ENCODE data around the gene SLC11A2.

SLC11A2 gene

GRCh38 chr12:50952510-50952909 lies 73.7 kb downstream of the SLC11A2 start, which contains the start of gene HIGD1C:
TSS of gene HIGD1C (plus strand) at chr12:50952544. CDS start at chr12:50953999, 1,455 bp downstream.
- Histone ChIP-seq H3K9me3 (ENCODE audit: severe bottlenecking) (no peaks in the 10 kb centered on the region), H3K36me3 (ENCODE audit: low read depth) (no peaks in the 10 kb centered on the region), H3K4me3 (ENCODE audit: severe bottlenecking) (no peak within 1 kb of the TSS), H3K27me3 (ENCODE audit: insufficient read depth, poor library complexity, severe bottlenecking) (no peaks in the 10 kb centered on the region), H3K4me1 (ENCODE audit: insufficient read depth, poor library complexity, severe bottlenecking) (no peaks in the 10 kb centered on the region), H3K27ac (ENCODE audit: poor library complexity, severe bottlenecking) (no peak within 1 kb of the TSS)
- TF ChIP-seq CTCF (IDR thresholded peaks at IDR 0.05; ENCODE audit: poor library complexity, severe bottlenecking), result no peak
- ATAC-seq (ENCODE audit: low read depth), result no peak
- DNase-seq (ENCODE audit: low spot score), result no peak

DNA sequence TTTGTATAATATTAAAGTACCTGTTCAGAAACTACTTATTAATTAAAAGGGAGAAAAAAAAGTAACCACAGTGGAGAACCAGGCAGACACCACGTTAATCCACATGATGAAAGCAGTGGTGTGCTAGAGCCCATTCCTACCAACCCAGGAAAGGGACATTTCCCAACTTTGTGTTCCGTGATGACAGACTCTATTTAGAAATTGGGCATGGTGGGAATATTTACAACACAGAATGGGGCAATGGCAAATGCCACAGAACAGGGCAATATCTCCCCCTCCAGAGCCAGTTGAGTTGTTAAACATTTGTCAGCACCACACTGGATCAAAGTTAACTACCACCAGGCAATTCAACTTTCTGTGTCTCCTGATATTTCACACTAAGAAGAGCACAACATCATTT lies 75.1 kb downstream of the SLC11A2 start:
- Histone ChIP-seq H3K27ac (ENCODE audit: poor library complexity, severe bottlenecking) (no peak overlapping the region), H3K9me3 (ENCODE audit: severe bottlenecking) (no peaks in the 10 kb centered on the region), H3K36me3 (ENCODE audit: low read depth) (no peaks in the 10 kb centered on the region), H3K27me3 (ENCODE audit: insufficient read depth, poor library complexity, severe bottlenecking) (no peaks in the 10 kb centered on the region), H3K4me1 (ENCODE audit: insufficient read depth, poor library complexity, severe bottlenecking) (no peaks in the 10 kb centered on the region), H3K4me3 (ENCODE audit: severe bottlenecking) (no peak overlapping the region)
- TF ChIP-seq CTCF (IDR thresholded peaks at IDR 0.05; ENCODE audit: poor library complexity, severe bottlenecking), result no peak
- DNase-seq (ENCODE audit: low spot score) (no peak), ATAC-seq (ENCODE audit: low read depth) (no peak)

DNA sequence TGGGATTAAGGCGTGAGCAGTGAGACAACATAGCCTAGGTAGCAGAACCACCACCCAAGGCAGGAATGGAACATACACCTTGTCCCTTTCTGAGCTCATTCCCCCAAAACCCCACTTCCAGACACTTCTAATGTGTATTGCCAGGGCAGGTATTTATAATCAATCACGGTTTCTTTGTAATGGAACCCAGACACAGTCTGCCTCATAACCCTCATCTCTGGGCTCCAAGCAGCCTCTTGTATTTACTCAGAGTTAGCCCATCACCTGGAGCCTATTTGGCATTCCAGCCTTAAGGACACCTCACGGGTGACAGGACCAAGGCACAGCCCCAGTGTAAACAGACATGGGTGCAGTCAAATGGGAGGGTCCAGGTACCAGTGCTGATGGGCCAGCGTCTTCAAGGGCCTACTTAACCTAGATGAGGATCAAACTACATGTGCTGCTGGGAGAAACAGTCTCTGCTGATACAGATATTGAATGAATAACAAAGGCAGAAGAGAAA lies 76.3 kb downstream of the SLC11A2 start:
- Histone ChIP-seq H3K4me3 (ENCODE audit: severe bottlenecking) (no peak overlapping the region), H3K27me3 (ENCODE audit: insufficient read depth, poor library complexity, severe bottlenecking) (no peaks in the 10 kb centered on the region), H3K9me3 (ENCODE audit: severe bottlenecking) (no peaks in the 10 kb centered on the region), H3K36me3 (ENCODE audit: low read depth) (no peaks in the 10 kb centered on the region), H3K4me1 (ENCODE audit: insufficient read depth, poor library complexity, severe bottlenecking) (no peaks in the 10 kb centered on the region), H3K27ac (ENCODE audit: poor library complexity, severe bottlenecking) (no peak overlapping the region)
- TF ChIP-seq CTCF (IDR thresholded peaks at IDR 0.05; ENCODE audit: poor library complexity, severe bottlenecking), result no peak
- DNase-seq (ENCODE audit: low spot score) (no peak), ATAC-seq (ENCODE audit: low read depth) (no peak)

DNA sequence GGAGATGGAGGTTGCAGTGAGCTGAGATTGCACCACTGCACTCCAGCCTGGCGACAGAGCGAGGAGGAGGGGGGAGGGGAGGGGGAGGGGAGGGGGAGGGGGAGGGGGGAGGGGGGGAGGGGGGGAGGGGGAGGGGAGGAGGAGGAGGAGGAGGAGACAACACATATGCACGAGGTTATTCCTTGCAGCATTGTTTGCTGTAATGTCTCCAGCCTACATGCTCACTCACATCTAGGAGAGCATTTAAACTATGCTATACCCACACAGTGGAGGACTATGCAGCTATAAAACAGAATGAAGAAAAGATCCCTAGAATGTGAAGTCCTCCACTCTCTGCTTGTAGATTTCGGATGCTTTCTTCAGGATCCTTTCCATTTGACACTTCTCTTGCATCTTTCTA lies 77.4 kb downstream of the SLC11A2 start:
- DNase-seq (ENCODE audit: low spot score) (no peak), ATAC-seq (ENCODE audit: low read depth) (no peak)
- no peak for TF ChIP-seq CTCF (IDR thresholded peaks at IDR 0.05; ENCODE audit: poor library complexity, severe bottlenecking)
- Histone ChIP-seq H3K27me3 (ENCODE audit: insufficient read depth, poor library complexity, severe bottlenecking) (no peaks in the 10 kb centered on the region), H3K4me1 (ENCODE audit: insufficient read depth, poor library complexity, severe bottlenecking) (no peaks in the 10 kb centered on the region), H3K4me3 (ENCODE audit: severe bottlenecking) (no peak overlapping the region), H3K9me3 (ENCODE audit: severe bottlenecking) (no peaks in the 10 kb centered on the region), H3K36me3 (ENCODE audit: low read depth) (no peaks in the 10 kb centered on the region), H3K27ac (ENCODE audit: poor library complexity, severe bottlenecking) (no peak overlapping the region)

DNA sequence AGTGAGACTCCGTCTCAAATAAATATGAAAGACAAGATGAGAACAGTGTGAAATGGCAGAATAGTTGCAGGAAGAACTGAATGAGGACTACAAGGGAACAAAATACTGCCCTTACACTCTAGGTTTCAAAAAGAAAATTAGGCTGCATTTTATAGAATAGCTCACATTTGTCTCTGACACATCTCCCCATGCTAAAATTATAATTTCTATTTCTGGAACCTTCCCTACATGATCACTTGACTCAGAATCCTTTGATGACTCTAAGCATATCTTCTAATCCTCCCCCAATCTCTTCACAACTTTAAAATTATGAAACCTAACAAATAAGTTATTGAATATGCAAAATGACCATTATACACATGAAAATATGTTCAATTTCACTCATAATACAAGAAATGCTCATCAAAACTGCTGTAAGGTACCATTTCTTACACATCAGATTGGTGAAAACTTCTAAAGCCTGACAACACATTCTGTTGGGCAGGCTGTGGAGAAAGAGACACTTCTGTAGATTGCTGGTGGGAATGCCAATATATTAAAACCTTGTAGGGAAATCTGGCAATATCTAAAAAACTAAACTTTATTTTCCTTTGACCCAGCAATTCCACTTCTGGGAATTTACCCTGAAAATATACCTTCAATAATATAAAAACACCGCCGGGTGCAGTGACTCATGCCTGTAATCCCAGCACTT lies 78.1 kb downstream of the SLC11A2 start:
- no peak for ATAC-seq (ENCODE audit: low read depth)
- no peaks in the 10 kb centered on the region for H3K36me3 ChIP-seq (ENCODE audit: low read depth)

More for the DNA sequence above, 78.1 kb downstream of the SLC11A2 start:
- no peak for DNase-seq (ENCODE audit: low spot score)
- H3K4me3 ChIP-seq (ENCODE audit: severe bottlenecking), result no peak overlapping the region
- no peaks in the 10 kb centered on the region for H3K9me3 ChIP-seq (ENCODE audit: severe bottlenecking)
- H3K27ac ChIP-seq (ENCODE audit: poor library complexity, severe bottlenecking), result no peak overlapping the region
- no peaks in the 10 kb centered on the region for H3K27me3 ChIP-seq (ENCODE audit: insufficient read depth, poor library complexity, severe bottlenecking)
- no peak for TF ChIP-seq CTCF (IDR thresholded peaks at IDR 0.05; ENCODE audit: poor library complexity, severe bottlenecking)
- no peaks in the 10 kb centered on the region for H3K4me1 ChIP-seq (ENCODE audit: insufficient read depth, poor library complexity, severe bottlenecking)

Data from RWPE2 (cell line).